ENCODE results near the gene DLG2. TPM values are rescaled to one million over a fixed set of nuclear protein-coding genes. Genes with fewer than 3 reads are reported as not detected.
A peak's percentile ranks its signal among the peaks of the same experiment; 100 is the strongest.

The DLG2 gene
- polyA plus RNA-seq, 3 donors: 0.24 to 0.39 TPM; not detected in 1

DNA sequence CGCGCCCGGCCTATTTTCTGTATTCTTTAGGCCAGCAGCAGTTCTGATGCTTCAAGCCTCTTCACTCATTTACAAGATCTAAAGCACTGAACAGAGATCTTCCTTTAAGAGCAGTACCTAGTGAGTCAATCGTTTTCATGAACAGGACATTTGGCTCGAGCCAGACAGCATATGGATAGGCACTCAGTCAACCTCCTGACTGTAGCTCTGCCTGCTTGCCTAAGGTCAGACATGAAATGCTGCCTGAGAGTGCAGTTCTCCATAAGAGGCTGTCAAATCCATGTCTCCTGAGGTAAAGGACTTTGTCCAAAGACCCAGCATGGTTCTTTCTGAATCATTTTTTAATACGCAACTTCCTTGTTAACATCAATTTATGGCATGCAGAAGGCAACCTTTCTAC, 941.2 kb downstream of the DLG2 start:
- intact Hi-C loops (cut with micrococcal nuclease): no loop called here
- no peak for DNase-seq
- Histone ChIP-seq H3K4me3 (replicated peaks in 1 of 3; ENCODE audit: low read depth in 2 of 3, low read length in 3 of 3) (no peak overlapping the region), H3K4me1 (ENCODE audit: control insufficient read depth in 1 of 2, insufficient read depth in 2 of 2, low read length in 2 of 2) (no peaks in the 10 kb centered on the region), H3K79me2 (ENCODE audit: insufficient read depth, low read length) (no peaks in the 10 kb centered on the region), H4K20me1 (ENCODE audit: insufficient read depth, low read length) (no peaks in the 10 kb centered on the region), H3K4me2 (replicated peaks; ENCODE audit: extremely low read depth, low read length, poor library complexity, severe bottlenecking) (no peak overlapping the region), H2AFZ (ENCODE audit: insufficient read depth, low read depth, low read length, poor library complexity, severe bottlenecking) (no peak overlapping the region), H3K9ac (ENCODE audit: insufficient read depth, low read length, poor library complexity, severe bottlenecking) (no peak overlapping the region), H3K9me3 (replicated peaks in 1 of 2; ENCODE audit: control insufficient read depth in 1 of 2, insufficient read depth in 1 of 2, low read length in 2 of 2) (no peaks in the 10 kb centered on the region), H3K27ac (ENCODE audit: low read depth in 1 of 2, low read length in 2 of 2) (no peak overlapping the region), H3K36me3 (replicated peaks in 1 of 2; ENCODE audit: control insufficient read depth in 1 of 2, insufficient read depth in 2 of 2, low read length in 2 of 2) (no peaks in the 10 kb centered on the region), H3K27me3 (ENCODE audit: control insufficient read depth in 2 of 2, insufficient read depth in 2 of 2, low read length in 2 of 2) (no peaks in the 10 kb centered on the region)
- WGBS (ENCODE audit: insufficient coverage): 80% methylated on average over 5 of the region's 6 CpGs
- TF ChIP-seq, protein P1, sequence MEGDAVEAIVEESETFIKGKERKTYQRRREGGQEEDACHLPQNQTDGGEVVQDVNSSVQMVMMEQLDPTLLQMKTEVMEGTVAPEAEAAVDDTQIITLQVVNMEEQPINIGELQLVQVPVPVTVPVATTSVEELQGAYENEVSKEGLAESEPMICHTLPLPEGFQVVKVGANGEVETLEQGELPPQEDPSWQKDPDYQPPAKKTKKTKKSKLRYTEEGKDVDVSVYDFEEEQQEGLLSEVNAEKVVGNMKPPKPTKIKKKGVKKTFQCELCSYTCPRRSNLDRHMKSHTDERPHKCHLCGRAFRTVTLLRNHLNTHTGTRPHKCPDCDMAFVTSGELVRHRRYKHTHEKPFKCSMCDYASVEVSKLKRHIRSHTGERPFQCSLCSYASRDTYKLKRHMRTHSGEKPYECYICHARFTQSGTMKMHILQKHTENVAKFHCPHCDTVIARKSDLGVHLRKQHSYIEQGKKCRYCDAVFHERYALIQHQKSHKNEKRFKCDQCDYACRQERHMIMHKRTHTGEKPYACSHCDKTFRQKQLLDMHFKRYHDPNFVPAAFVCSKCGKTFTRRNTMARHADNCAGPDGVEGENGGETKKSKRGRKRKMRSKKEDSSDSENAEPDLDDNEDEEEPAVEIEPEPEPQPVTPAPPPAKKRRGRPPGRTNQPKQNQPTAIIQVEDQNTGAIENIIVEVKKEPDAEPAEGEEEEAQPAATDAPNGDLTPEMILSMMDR (IDR thresholded peaks at IDR 0.05): no peak
- Mint-ChIP-seq H3K4me1 (peaks cover 5% of the 10 kb centered on the region), H3K36me3 (no peaks in the 10 kb centered on the region), H3K27me3 (ENCODE audit: low read depth in 3 of 3) (no peaks in the 10 kb centered on the region), H3K9me3 (peaks cover 0 to 2% (median 0%) of the 10 kb centered on the region in 7 donors), H3K4me3 (no peak overlapping the region), H3K27ac (peak overlapping the region in 1 of 7 donors; percentile 79)

DNA sequence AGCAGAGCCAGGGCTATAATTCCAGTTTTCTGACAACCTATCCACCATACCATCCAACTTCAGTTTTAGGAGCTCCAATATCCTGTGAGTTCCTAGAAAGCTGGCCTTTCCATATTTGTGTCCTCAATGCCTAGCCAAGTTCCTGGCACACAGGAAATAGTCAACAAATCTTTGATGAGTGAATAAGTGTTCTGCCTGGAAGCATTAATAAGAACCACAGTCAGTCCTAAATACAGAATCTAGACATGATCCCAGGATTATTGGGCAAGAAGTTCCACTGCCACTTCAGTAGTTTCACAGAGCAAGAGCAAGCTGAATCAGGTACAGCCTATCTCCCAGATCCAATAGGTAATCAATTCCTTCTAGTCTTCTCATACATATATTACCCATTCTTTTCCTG, 942.0 kb downstream of the DLG2 start:
- H3K27me3 Mint-ChIP-seq (ENCODE audit: low read depth in 3 of 3): no peaks in the 10 kb centered on the region
- H3K4me3 Mint-ChIP-seq: no peak overlapping the region
- no peaks in the 10 kb centered on the region for H3K27me3 ChIP-seq (ENCODE audit: control insufficient read depth in 2 of 2, insufficient read depth in 2 of 2, low read length in 2 of 2)
- H2AFZ ChIP-seq (ENCODE audit: insufficient read depth, low read depth, low read length, poor library complexity, severe bottlenecking): no peak overlapping the region
- H3K27ac ChIP-seq (ENCODE audit: low read depth in 1 of 2, low read length in 2 of 2): no peak overlapping the region
- intact Hi-C loops (cut with micrococcal nuclease): no loop called here
- DNase-seq: no peak
- no peaks in the 10 kb centered on the region for H3K36me3 ChIP-seq (replicated peaks in 1 of 2; ENCODE audit: control insufficient read depth in 1 of 2, insufficient read depth in 2 of 2, low read length in 2 of 2)
- H3K4me2 ChIP-seq (replicated peaks; ENCODE audit: extremely low read depth, low read length, poor library complexity, severe bottlenecking): no peak overlapping the region
- TF ChIP-seq, protein P1 (IDR thresholded peaks at IDR 0.05): no peak
- H3K4me1 Mint-ChIP-seq: peaks cover 5% of the 10 kb centered on the region
- H3K9me3 Mint-ChIP-seq: peaks cover 0 to 2% (median 0%) of the 10 kb centered on the region in 7 donors
- no peaks in the 10 kb centered on the region for H3K36me3 Mint-ChIP-seq
- no peaks in the 10 kb centered on the region for H4K20me1 ChIP-seq (ENCODE audit: insufficient read depth, low read length)
- H3K4me3 ChIP-seq (replicated peaks in 1 of 3; ENCODE audit: low read depth in 2 of 3, low read length in 3 of 3): no peak overlapping the region
- no peaks in the 10 kb centered on the region for H3K4me1 ChIP-seq (ENCODE audit: control insufficient read depth in 1 of 2, insufficient read depth in 2 of 2, low read length in 2 of 2)
- no peaks in the 10 kb centered on the region for H3K79me2 ChIP-seq (ENCODE audit: insufficient read depth, low read length)
- no peak overlapping the region for H3K9ac ChIP-seq (ENCODE audit: insufficient read depth, low read length, poor library complexity, severe bottlenecking)
- no peaks in the 10 kb centered on the region for H3K9me3 ChIP-seq (replicated peaks in 1 of 2; ENCODE audit: control insufficient read depth in 1 of 2, insufficient read depth in 1 of 2, low read length in 2 of 2)
- no peak overlapping the region for H3K27ac Mint-ChIP-seq

Data from CD14-positive monocyte (primary cell).